Ishikawa (cell line): ENCODE measurements around the gene MAML1.

ENCODE experiments used
- EGR1 ChIP-seq: IDR thresholded peaks from 2 replicates; pipeline ENCODE4 v1.6.1; 2012
- EP300 ChIP-seq: IDR thresholded peaks from 2 replicates; pipeline ENCODE4 v1.6.1; 2012; ENCODE audit warnings: borderline replicate concordance
- MAX ChIP-seq: IDR thresholded peaks from 2 replicates; pipeline ENCODE4 v1.6.1; 2012
- NFIC ChIP-seq: IDR thresholded peaks from 2 replicates; pipeline ENCODE4 v1.6.1; 2012
- YY1 ChIP-seq: IDR thresholded peaks from 2 replicates; pipeline ENCODE4 v1.6.1; 2012; ENCODE audit warnings: low read depth

GRCh38 chr5:179815491-179816249, 83.0 kb downstream of the MAML1 start:
- no peak for TF ChIP-seq MAX
- TF ChIP-seq YY1 = no peak
- no peak for TF ChIP-seq EGR1
- TF ChIP-seq EP300 = no peak
- TF ChIP-seq NFIC = no peak
